Tibial artery (tissue), 4 donors: ENCODE data around the gene LRRTM1.

Source experiments
- DNase-seq, 2 donors: peaks; one replicate each; pipeline ENCODE4 v3.0.0-alpha.2; 2019
- H3K27ac ChIP-seq, 2 donors: fragments of 200-600 bp; sonication (generic) in 1 of 2; 1 replicate in 1 of 2; 2 replicates in 1 of 2; pipeline ENCODE4 v1.5.1; 2018 to 2019; ENCODE audit warnings: mild to moderate bottlenecking in 1 of 2
- H3K27me3 ChIP-seq, 2 donors: fragments of 200-600 bp; sonication (generic) in 1 of 2; one replicate each; pipeline versions ENCODE4 v1.5.1 to v1.6.0; 2016 to 2019
- H3K36me3 ChIP-seq, 3 donors: fragments of 200-600 bp; sonication (generic) in 2 of 3; one replicate each; pipeline ENCODE4 v1.5.1; 2016 to 2019; ENCODE audit warnings: mild to moderate bottlenecking in 2 of 3
- H3K4me1 ChIP-seq, 4 donors: fragments of 200-600 bp; sonication (generic) in 2 of 4; 1 replicate in 3 of 4; 2 replicates in 1 of 4; pipeline ENCODE4 v1.5.1; 2016 to 2019
- H3K4me3 ChIP-seq, 2 donors: fragments of 200-600 bp; sonication (generic) in 1 of 2; 1 replicate in 1 of 2; 2 replicates in 1 of 2; pipeline ENCODE4 v1.5.1; 2018 to 2019; ENCODE audit warnings: mild to moderate bottlenecking in 2 of 2
- H3K9me3 ChIP-seq, 3 donors: fragments of 200-600 bp; sonication (generic) in 1 of 3; one replicate each; pipeline ENCODE4 v1.5.1; 2016 to 2019
- intact Hi-C: fragments of 100-400 bp; cut with DNase I; formaldehyde crosslinking; loops from one replicate; pipeline ENCODE4 v1.15.0; 2023; ENCODE audit warnings: low total_unique reads
- TF ChIP-seq, protein P1 (sequence below), 2 experiments: fragments of 200-600 bp in 1 of 2; fragments of 450-650 bp in 1 of 2; IDR thresholded peaks; one replicate each; pipeline ENCODE4 v1.5.1; 2017 to 2019; ENCODE audit warnings: antibody characterized with exemption in 2 of 2, mild to moderate bottlenecking in 1 of 2, moderate library complexity in 1 of 2

Gene LRRTM1

GRCh38 chr2:80255918-80256781 lies 48.4 kb downstream of the LRRTM1 start:
- intact Hi-C loops = no loop called here
- Histone ChIP-seq H3K36me3 (no peaks in the 10 kb centered on the region), H3K4me1 (no peaks in the 10 kb centered on the region), H3K4me3 (no peak overlapping the region), H3K27ac (no peak overlapping the region), H3K27me3 (no peaks in the 10 kb centered on the region), H3K9me3 (no peaks in the 10 kb centered on the region)
- DNase-seq = no peak
- TF ChIP-seq, protein P1, sequence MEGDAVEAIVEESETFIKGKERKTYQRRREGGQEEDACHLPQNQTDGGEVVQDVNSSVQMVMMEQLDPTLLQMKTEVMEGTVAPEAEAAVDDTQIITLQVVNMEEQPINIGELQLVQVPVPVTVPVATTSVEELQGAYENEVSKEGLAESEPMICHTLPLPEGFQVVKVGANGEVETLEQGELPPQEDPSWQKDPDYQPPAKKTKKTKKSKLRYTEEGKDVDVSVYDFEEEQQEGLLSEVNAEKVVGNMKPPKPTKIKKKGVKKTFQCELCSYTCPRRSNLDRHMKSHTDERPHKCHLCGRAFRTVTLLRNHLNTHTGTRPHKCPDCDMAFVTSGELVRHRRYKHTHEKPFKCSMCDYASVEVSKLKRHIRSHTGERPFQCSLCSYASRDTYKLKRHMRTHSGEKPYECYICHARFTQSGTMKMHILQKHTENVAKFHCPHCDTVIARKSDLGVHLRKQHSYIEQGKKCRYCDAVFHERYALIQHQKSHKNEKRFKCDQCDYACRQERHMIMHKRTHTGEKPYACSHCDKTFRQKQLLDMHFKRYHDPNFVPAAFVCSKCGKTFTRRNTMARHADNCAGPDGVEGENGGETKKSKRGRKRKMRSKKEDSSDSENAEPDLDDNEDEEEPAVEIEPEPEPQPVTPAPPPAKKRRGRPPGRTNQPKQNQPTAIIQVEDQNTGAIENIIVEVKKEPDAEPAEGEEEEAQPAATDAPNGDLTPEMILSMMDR (IDR thresholded peaks at IDR 0.05) = no peak

GRCh38 chr2:80252294-80252986 lies 52.1 kb downstream of the LRRTM1 start:
- TF ChIP-seq, protein P1 (IDR thresholded peaks at IDR 0.05) = no peak
- Histone ChIP-seq H3K36me3 (no peaks in the 10 kb centered on the region), H3K4me1 (no peaks in the 10 kb centered on the region), H3K27me3 (no peaks in the 10 kb centered on the region), H3K4me3 (no peak overlapping the region), H3K9me3 (no peaks in the 10 kb centered on the region), H3K27ac (no peak overlapping the region)
- intact Hi-C loops = no loop called here
- DNase-seq = no peak
